Measurements from ENCODE around the gene DAB1. TPM values are rescaled to one million over a fixed set of nuclear protein-coding genes. Genes with fewer than 3 reads are reported as not detected.
"Not testable (repeated sequence)": the region's sequence is repeated elsewhere in the genome, so short reads cannot be mapped to it uniquely, and the experiment has no call there.

The DAB1 gene
- total RNA-seq, 2 experiments from 2014 or later: 0.52 to 0.61 TPM

DNA sequence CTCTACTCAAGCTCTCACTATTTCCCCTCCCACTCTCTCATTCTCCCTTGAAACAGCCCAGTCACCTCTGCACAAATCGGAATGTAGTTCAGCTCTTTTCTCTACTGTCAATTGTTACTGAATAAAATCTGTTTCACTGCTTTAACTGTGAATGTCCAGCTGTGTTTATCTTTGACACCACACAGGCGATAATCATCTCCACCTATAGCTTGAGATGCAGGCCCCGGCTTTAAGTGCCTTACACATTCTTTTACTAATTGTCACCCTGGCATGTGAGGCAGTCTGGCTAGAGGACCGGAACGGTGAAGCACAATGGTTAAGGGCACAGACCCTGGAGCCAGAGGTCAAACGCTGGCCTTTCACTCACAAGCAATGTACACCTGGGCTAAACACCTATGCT, 335.2 kb downstream of the DAB1 start:
- POLR2A ChIA-PET: no interaction called here
- CTCF ChIA-PET: no interaction called here
- Mint-ChIP-seq H3K4me1 (ENCODE audit: low read depth) (no peaks in the 10 kb centered on the region), H3K27me3 (no peaks in the 10 kb centered on the region), H3K9me3 (no peaks in the 10 kb centered on the region), H3K27ac (no peak overlapping the region), H3K4me3 (no peak overlapping the region), H3K36me3 (ENCODE audit: low read depth) (no peaks in the 10 kb centered on the region)
- DNase-seq: no peak
- H3K36me3 ChIP-seq (ENCODE audit: insufficient read depth, low read length): no peaks in the 10 kb centered on the region
- H3K4me1 ChIP-seq (ENCODE audit: insufficient read depth, low read length): no peaks in the 10 kb centered on the region
- H3K9me3 ChIP-seq (ENCODE audit: control insufficient read depth in 1 of 2, insufficient read depth in 1 of 2, low read length in 2 of 2): no peaks in the 10 kb centered on the region
- no peak overlapping the region for H3K27ac ChIP-seq (ENCODE audit: low read depth in 1 of 2, low read length in 2 of 2)
- no peak overlapping the region for H3K4me3 ChIP-seq (ENCODE audit: low read length)
- no peak for TF ChIP-seq CTCF (IDR thresholded peaks at IDR 0.05)
- no peak for ATAC-seq (ENCODE audit: poor library complexity)
- intact Hi-C loops (cut with DNase I, micrococcal nuclease): no loop called here
- no peaks in the 10 kb centered on the region for H3K27me3 ChIP-seq (ENCODE audit: control insufficient read depth in 1 of 2, insufficient read depth in 2 of 2, low read length in 2 of 2)

DNA sequence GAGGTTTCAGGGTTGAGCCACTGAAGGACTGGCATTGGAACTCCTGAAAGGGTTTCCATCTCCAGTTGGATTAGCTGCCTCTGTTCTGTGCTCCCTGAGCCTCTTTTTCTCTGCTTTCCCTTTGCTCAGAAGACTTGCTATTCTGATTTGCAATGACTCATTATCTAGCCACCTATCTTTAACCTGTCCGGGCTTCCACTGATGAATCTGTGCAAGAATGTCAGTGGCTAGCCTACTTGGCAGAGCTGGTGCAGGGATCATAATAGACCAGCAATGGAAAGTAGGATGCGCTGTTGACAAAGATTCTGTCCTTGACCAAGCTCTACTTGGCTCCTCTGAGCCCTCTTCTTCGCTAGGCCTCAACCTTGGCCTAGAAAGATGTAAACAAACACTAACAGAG, 336.2 kb downstream of the DAB1 start:
- H3K4me3 ChIP-seq (ENCODE audit: low read length): not testable (repeated sequence)

DNA sequence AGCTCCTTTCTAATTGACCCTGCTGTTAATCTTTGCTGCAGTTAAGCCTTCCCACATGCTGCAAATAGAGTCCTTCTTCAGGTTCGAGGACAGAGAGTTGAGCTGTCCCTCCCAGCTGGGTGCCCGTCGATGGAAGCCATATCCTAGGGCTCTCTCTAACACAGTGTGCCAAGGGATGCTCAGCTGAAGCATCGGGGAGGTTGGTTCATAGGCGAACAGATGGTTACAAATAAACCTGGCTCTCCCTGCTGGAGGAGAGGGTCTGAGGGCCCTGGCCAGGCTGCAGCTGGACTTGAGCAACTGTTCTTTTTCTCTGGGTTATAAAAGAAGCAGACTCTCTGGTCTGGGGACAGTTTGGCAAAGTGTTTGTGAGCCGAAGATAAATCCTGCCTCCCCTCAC, 337.7 kb downstream of the DAB1 start:
- Mint-ChIP-seq H3K4me3 (no peak overlapping the region), H3K4me1 (ENCODE audit: low read depth) (no peaks in the 10 kb centered on the region), H3K27ac (no peak overlapping the region), H3K36me3 (ENCODE audit: low read depth) (no peaks in the 10 kb centered on the region), H3K9me3 (no peaks in the 10 kb centered on the region), H3K27me3 (no peaks in the 10 kb centered on the region)
- DNase-seq (no peak), ATAC-seq (ENCODE audit: poor library complexity) (no peak)
- Histone ChIP-seq H3K27ac (ENCODE audit: low read depth in 1 of 2, low read length in 2 of 2) (no peak overlapping the region), H3K4me1 (ENCODE audit: insufficient read depth, low read length) (no peaks in the 10 kb centered on the region), H3K4me3 (ENCODE audit: low read length) (no peak overlapping the region), H3K27me3 (ENCODE audit: control insufficient read depth in 1 of 2, insufficient read depth in 2 of 2, low read length in 2 of 2) (no peaks in the 10 kb centered on the region), H3K36me3 (ENCODE audit: insufficient read depth, low read length) (no peaks in the 10 kb centered on the region), H3K9me3 (ENCODE audit: control insufficient read depth in 1 of 2, insufficient read depth in 1 of 2, low read length in 2 of 2) (no peaks in the 10 kb centered on the region)
- POLR2A ChIA-PET: no interaction called here
- no peak for TF ChIP-seq CTCF (IDR thresholded peaks at IDR 0.05)
- intact Hi-C loops (cut with DNase I, micrococcal nuclease): no loop called here
- CTCF ChIA-PET: no interaction called here

More for the DNA sequence above, 336.2 kb downstream of the DAB1 start:
- H3K4me3 Mint-ChIP-seq; CTCF ChIA-PET; H3K9me3 ChIP-seq (ENCODE audit: control insufficient read depth in 1 of 2, insufficient read depth in 1 of 2, low read length in 2 of 2); POLR2A ChIA-PET; DNase-seq; H3K27ac Mint-ChIP-seq; H3K36me3 ChIP-seq (ENCODE audit: insufficient read depth, low read length); H3K36me3 Mint-ChIP-seq (ENCODE audit: low read depth); H3K27me3 Mint-ChIP-seq; ATAC-seq (ENCODE audit: poor library complexity); H3K4me1 Mint-ChIP-seq (ENCODE audit: low read depth); H3K9me3 Mint-ChIP-seq; H3K27ac ChIP-seq (ENCODE audit: low read depth in 1 of 2, low read length in 2 of 2); H3K27me3 ChIP-seq (ENCODE audit: control insufficient read depth in 1 of 2, insufficient read depth in 2 of 2, low read length in 2 of 2); intact Hi-C loops (cut with DNase I, micrococcal nuclease); H3K4me1 ChIP-seq (ENCODE audit: insufficient read depth, low read length): not testable (repeated sequence)

DNA sequence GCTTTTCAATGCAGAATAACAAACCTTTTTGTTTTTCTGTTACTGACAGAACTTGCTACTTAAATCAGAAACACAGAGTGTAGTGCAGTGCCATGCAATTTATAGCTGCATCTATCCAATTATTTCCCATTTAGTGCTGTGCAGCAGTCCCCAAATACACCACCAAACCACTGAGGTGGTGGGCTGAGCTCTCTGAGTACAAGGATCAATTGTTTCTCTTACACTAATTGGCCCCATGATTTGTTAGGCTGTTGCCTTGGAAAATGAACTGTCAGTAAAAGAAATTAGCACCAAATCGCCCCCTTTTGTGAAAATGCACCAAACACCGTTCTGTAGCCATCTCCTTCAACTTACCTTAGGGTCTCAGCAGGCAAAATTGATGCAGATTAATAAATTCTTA, 339.2 kb downstream of the DAB1 start:
- no peak overlapping the region for H3K4me3 ChIP-seq (ENCODE audit: low read length)
- intact Hi-C loops (cut with DNase I, micrococcal nuclease): no loop called here
- Mint-ChIP-seq H3K36me3 (ENCODE audit: low read depth) (no peaks in the 10 kb centered on the region), H3K27me3 (no peaks in the 10 kb centered on the region), H3K4me3 (no peak overlapping the region), H3K4me1 (ENCODE audit: low read depth) (no peaks in the 10 kb centered on the region), H3K9me3 (no peaks in the 10 kb centered on the region), H3K27ac (no peak overlapping the region)
- no peak for ATAC-seq (ENCODE audit: poor library complexity)
- H3K27me3 ChIP-seq (ENCODE audit: control insufficient read depth in 1 of 2, insufficient read depth in 2 of 2, low read length in 2 of 2): no peaks in the 10 kb centered on the region
- H3K9me3 ChIP-seq (ENCODE audit: control insufficient read depth in 1 of 2, insufficient read depth in 1 of 2, low read length in 2 of 2): no peaks in the 10 kb centered on the region
- TF ChIP-seq CTCF (IDR thresholded peaks at IDR 0.05): no peak
- no peak overlapping the region for H3K27ac ChIP-seq (ENCODE audit: low read depth in 1 of 2, low read length in 2 of 2)
- POLR2A ChIA-PET: no interaction called here
- no peak for DNase-seq
- H3K36me3 ChIP-seq (ENCODE audit: insufficient read depth, low read length): no peaks in the 10 kb centered on the region
- H3K4me1 ChIP-seq (ENCODE audit: insufficient read depth, low read length): no peaks in the 10 kb centered on the region
- CTCF ChIA-PET: no interaction called here

Data from CD4-positive, alpha-beta T cell (primary cell).